SU-DHL-6 (cell line): Measurements from ENCODE around the gene NDUFV1.

ENCODE experiments used
- EZH2phosphoT487 ChIP-seq: fragments of 200-600 bp; sonication (generic), shearing (Covaris generic); conservative IDR thresholded peaks from 2 replicates; pipeline ENCODE4 v1.6.1; 2018; ENCODE audit warnings: mild to moderate bottlenecking, antibody characterized with exemption, low read length, moderate library complexity, mixed read lengths
- TF ChIP-seq, protein P1 (sequence below): fragments of 200-600 bp; sonication (generic); IDR thresholded peaks from one replicate; pipeline ENCODE4 v1.5.1; 2017; ENCODE audit warnings: antibody characterized with exemption, mild to moderate bottlenecking, low read length, moderate library complexity; ENCODE audit not compliant: insufficient read depth, poor library complexity, severe bottlenecking

DNA sequence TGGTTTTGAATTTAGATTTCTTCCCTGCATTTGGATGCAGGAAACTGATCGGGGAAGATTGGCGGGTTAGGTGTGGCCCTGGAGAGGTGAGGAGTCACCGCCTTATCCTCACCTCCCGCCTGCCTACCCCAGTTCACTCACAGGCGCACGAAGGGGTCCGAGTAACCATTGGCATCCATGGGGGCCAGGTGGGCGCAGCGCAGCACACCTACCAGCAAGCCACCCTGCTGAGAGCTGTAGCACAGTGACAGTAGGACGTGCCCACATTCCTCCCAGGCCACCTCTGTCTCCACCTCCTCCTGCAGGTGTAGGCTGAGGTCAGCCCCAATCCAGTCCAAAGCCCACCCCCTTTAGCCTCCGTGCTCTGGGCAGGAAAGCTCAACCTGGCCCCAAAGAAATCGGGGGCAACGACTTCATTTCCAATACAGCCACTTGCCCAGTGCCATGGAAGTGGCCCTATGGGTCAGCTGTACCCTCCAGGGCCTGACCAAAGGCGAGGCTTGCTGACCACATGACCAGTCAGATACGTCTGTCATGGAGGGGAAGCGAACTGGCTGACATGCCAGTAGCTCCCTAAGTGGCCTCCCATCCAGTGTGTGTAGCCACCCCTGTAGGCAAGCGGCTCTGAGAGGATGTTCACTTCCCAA lies 6.7 kb downstream of the NDUFV1 start:
- TF ChIP-seq, protein P1, sequence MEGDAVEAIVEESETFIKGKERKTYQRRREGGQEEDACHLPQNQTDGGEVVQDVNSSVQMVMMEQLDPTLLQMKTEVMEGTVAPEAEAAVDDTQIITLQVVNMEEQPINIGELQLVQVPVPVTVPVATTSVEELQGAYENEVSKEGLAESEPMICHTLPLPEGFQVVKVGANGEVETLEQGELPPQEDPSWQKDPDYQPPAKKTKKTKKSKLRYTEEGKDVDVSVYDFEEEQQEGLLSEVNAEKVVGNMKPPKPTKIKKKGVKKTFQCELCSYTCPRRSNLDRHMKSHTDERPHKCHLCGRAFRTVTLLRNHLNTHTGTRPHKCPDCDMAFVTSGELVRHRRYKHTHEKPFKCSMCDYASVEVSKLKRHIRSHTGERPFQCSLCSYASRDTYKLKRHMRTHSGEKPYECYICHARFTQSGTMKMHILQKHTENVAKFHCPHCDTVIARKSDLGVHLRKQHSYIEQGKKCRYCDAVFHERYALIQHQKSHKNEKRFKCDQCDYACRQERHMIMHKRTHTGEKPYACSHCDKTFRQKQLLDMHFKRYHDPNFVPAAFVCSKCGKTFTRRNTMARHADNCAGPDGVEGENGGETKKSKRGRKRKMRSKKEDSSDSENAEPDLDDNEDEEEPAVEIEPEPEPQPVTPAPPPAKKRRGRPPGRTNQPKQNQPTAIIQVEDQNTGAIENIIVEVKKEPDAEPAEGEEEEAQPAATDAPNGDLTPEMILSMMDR: no peak
- no peak for TF ChIP-seq EZH2phosphoT487
